Measurements from ENCODE around the gene KRT13. TPM values are rescaled to one million over a fixed set of nuclear protein-coding genes. Genes with fewer than 3 reads are reported as not detected.

Gene KRT13
- total and polyA plus RNA-seq, 2 donors (not counting 1 experiment from before 2014, with no cell fraction given): not detected

DNA sequence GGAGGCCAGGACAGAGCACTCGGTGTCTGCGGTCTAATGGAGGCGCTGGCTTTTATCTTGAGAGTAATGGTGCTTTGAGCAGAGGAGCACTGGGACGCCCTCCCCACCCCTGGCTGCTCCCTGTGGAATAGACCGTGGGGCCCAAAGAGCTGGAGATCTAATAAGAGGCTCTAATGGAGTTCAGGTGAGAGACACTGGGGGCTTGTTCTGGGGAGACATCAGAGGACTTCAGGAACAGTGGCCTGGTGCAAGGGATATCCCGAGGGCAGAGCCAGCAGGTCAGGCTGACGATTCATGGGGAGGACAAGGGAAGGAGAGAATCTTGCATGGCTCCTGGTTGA lies 32.2 kb upstream of the KRT13 start:
- no peak overlapping the region for H2AFZ ChIP-seq (ENCODE audit: insufficient read depth, low read depth, low read length, poor library complexity, severe bottlenecking)
- CTCF ChIA-PET: no interaction called here
- H3K9ac ChIP-seq (ENCODE audit: low read length): no peak overlapping the region
- H3K4me2 ChIP-seq (replicated peaks; ENCODE audit: low read depth, low read length, poor library complexity, severe bottlenecking): no peak overlapping the region
- no peaks in the 10 kb centered on the region for H3K36me3 ChIP-seq (replicated peaks in 1 of 2; ENCODE audit: control extremely low read depth in 1 of 2, control insufficient read depth in 1 of 2, extremely low read depth in 1 of 2, insufficient read depth in 2 of 2, low read length in 1 of 2)
- no peak overlapping the region for H3K27ac ChIP-seq (ENCODE audit: low read length in 2 of 2)
- H3K9me3 ChIP-seq (ENCODE audit: control extremely low read depth in 1 of 3, control insufficient read depth in 2 of 3, insufficient read depth in 1 of 3, low read length in 2 of 3): no peaks in the 10 kb centered on the region
- no peaks in the 10 kb centered on the region for H3K4me1 ChIP-seq (ENCODE audit: control insufficient read depth in 2 of 2, insufficient read depth in 2 of 2, low read length in 2 of 2)
- DNase-seq: no peak
- H4K20me1 ChIP-seq (ENCODE audit: control insufficient read depth, insufficient read depth, low read length, poor library complexity, severe bottlenecking): no peaks in the 10 kb centered on the region
- peaks cover 0 to 12% (median 1%) of the 10 kb centered on the region in 4 experiments for H3K27me3 ChIP-seq (replicated peaks in 1 of 4; ENCODE audit: control extremely low read depth in 1 of 4, control insufficient read depth in 3 of 4, insufficient read depth in 4 of 4, low read length in 3 of 4)
- H3K27me3 Mint-ChIP-seq: peaks cover 44% of the 10 kb centered on the region
- intact Hi-C loops (cut with micrococcal nuclease): no loop called here
- no peak overlapping the region for H3K27ac Mint-ChIP-seq
- 84% methylated on average over 7 of the region's 7 CpGs for WGBS (ENCODE audit: insufficient coverage)
- TF ChIP-seq EZH2 (IDR thresholded peaks at IDR 0.05; ENCODE audit: borderline replicate concordance, insufficient read depth, low read depth, low read length, poor library complexity, severe bottlenecking): no peak
- TF ChIP-seq, protein P1, sequence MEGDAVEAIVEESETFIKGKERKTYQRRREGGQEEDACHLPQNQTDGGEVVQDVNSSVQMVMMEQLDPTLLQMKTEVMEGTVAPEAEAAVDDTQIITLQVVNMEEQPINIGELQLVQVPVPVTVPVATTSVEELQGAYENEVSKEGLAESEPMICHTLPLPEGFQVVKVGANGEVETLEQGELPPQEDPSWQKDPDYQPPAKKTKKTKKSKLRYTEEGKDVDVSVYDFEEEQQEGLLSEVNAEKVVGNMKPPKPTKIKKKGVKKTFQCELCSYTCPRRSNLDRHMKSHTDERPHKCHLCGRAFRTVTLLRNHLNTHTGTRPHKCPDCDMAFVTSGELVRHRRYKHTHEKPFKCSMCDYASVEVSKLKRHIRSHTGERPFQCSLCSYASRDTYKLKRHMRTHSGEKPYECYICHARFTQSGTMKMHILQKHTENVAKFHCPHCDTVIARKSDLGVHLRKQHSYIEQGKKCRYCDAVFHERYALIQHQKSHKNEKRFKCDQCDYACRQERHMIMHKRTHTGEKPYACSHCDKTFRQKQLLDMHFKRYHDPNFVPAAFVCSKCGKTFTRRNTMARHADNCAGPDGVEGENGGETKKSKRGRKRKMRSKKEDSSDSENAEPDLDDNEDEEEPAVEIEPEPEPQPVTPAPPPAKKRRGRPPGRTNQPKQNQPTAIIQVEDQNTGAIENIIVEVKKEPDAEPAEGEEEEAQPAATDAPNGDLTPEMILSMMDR (IDR thresholded peaks at IDR 0.05): no peak
- POLR2A ChIA-PET: no interaction called here
- H3K4me3 Mint-ChIP-seq: no peak overlapping the region
- H3K9me3 Mint-ChIP-seq (ENCODE audit: insufficient read depth): no peaks in the 10 kb centered on the region
- ATAC-seq (ENCODE audit: low read depth): no peak
- no peaks in the 10 kb centered on the region for H3K79me2 ChIP-seq (ENCODE audit: control insufficient read depth, insufficient read depth, low read length)
- H3K4me3 ChIP-seq (ENCODE audit: control extremely low read depth in 1 of 5, extremely low read depth in 1 of 5, insufficient read depth in 1 of 5, low read depth in 2 of 5, low read length in 4 of 5): no peak overlapping the region
- H3K4me1 Mint-ChIP-seq: no peaks in the 10 kb centered on the region

DNA sequence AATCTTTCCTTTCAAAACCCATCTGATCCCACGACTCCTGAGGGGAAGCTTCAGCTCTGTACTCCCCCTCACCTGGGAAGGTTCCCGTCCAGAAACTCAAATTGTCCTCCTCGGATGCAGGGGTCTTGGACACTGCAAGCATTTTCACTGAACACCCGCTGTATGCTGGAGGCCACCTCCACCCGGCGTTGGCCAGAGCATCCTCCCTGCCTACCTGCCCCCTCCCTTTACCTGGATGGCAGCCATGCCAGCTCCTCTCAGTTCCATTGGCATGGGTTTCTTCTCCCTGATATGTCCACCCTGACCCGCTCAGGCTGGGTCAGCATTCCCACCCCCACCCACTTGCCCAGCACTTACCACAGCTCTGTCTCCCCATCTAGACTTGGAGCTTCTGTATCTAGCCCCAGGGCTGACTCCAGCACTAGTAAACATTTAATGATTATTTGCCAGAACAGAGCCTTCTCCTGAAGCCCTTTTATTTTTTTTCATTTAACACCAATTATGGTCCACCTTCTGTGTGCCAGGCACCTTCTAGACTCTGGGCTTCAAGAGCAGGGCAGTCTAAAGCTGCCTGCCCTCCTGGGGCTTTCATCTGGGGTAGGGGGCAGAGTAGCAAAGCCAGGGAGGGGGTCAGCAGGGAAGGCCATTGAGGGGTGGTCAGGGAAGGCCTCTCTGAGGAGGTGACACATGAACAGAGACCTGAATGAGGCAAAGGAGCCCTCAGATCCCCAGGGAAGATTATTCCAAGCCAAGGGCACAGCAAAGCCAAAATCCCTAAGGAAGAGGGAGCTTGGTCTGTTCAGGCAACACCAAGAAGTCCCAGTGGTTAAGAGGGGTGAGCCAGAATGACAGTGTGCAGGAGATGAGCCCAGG lies 31.6 kb upstream of the KRT13 start:
- Histone ChIP-seq H3K79me2 (ENCODE audit: control insufficient read depth, insufficient read depth, low read length) (no peaks in the 10 kb centered on the region), H3K27me3 (replicated peaks in 1 of 4; ENCODE audit: control extremely low read depth in 1 of 4, control insufficient read depth in 3 of 4, insufficient read depth in 4 of 4, low read length in 3 of 4) (peaks cover 0 to 12% (median 1%) of the 10 kb centered on the region in 4 experiments), H3K27ac (ENCODE audit: low read length in 2 of 2) (no peak overlapping the region), H3K4me1 (ENCODE audit: control insufficient read depth in 2 of 2, insufficient read depth in 2 of 2, low read length in 2 of 2) (no peaks in the 10 kb centered on the region), H3K36me3 (replicated peaks in 1 of 2; ENCODE audit: control extremely low read depth in 1 of 2, control insufficient read depth in 1 of 2, extremely low read depth in 1 of 2, insufficient read depth in 2 of 2, low read length in 1 of 2) (no peaks in the 10 kb centered on the region), H3K4me2 (replicated peaks; ENCODE audit: low read depth, low read length, poor library complexity, severe bottlenecking) (no peak overlapping the region), H4K20me1 (ENCODE audit: control insufficient read depth, insufficient read depth, low read length, poor library complexity, severe bottlenecking) (no peaks in the 10 kb centered on the region), H3K9ac (ENCODE audit: low read length) (no peak overlapping the region), H3K4me3 (ENCODE audit: control extremely low read depth in 1 of 5, extremely low read depth in 1 of 5, insufficient read depth in 1 of 5, low read depth in 2 of 5, low read length in 4 of 5) (no peak overlapping the region), H3K9me3 (ENCODE audit: control extremely low read depth in 1 of 3, control insufficient read depth in 2 of 3, insufficient read depth in 1 of 3, low read length in 2 of 3) (no peaks in the 10 kb centered on the region), H2AFZ (ENCODE audit: insufficient read depth, low read depth, low read length, poor library complexity, severe bottlenecking) (no peak overlapping the region)
- ChIA-PET POLR2A (no interaction called here), CTCF (no interaction called here)
- no peak for TF ChIP-seq EZH2 (IDR thresholded peaks at IDR 0.05; ENCODE audit: borderline replicate concordance, insufficient read depth, low read depth, low read length, poor library complexity, severe bottlenecking)
- TF ChIP-seq, protein P1 (IDR thresholded peaks at IDR 0.05): no peak
- 90% methylated on average over 7 of the region's 7 CpGs for WGBS (ENCODE audit: insufficient coverage)
- no peak for DNase-seq
- no peak overlapping the region for H3K27ac Mint-ChIP-seq
- intact Hi-C loops (cut with micrococcal nuclease): no loop called here
- ATAC-seq (ENCODE audit: low read depth): no peak
- H3K9me3 Mint-ChIP-seq (ENCODE audit: insufficient read depth): no peaks in the 10 kb centered on the region
- peaks cover 50% of the 10 kb centered on the region for H3K27me3 Mint-ChIP-seq
- no peak overlapping the region for H3K4me3 Mint-ChIP-seq
- no peaks in the 10 kb centered on the region for H3K4me1 Mint-ChIP-seq

All from B cell (primary cell).